Fibroblast of pulmonary artery (primary cell): ENCODE measurements around the gene SFTA2.

ENCODE experiments used
- DNase-seq: peaks from one replicate; pipeline ENCODE4 v3.0.0-alpha.2; 2010; ENCODE audit warnings: low read depth
- H3K4me3 ChIP-seq: replicated peaks from 2 replicates; pipeline ENCODE4 v1.5.1; 2011; ENCODE audit warnings: low read depth, mild to moderate bottlenecking, control low read depth, low read length, moderate library complexity
- TF ChIP-seq, protein P1 (sequence below): IDR thresholded peaks from 2 replicates; pipeline ENCODE4 v1.5.1; 2011; ENCODE audit warnings: mild to moderate bottlenecking, control low read depth, low read length, inconsistent platforms; ENCODE audit errors: missing control alignments

Gene SFTA2

DNA sequence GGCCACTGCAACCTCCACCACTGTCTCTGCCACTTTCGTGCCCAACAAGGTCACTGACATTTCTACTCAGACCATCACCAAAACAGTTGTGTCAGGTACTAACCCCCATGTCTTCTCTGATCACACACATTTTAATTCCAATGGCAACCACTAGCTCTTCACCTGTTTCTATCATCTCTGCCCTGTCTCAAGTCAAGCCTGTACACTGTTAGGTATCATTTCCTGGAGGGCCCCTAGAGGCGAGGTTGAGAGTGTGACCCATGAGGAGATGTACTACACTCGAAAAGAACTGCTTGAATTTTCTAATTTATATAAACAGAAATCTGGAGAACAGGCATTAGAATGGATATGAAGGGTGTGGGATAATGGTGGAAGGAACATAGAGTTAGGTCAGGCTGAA lies 34.2 kb upstream of the SFTA2 start:
- H3K4me3 ChIP-seq: no peak overlapping the region
- TF ChIP-seq, protein P1, sequence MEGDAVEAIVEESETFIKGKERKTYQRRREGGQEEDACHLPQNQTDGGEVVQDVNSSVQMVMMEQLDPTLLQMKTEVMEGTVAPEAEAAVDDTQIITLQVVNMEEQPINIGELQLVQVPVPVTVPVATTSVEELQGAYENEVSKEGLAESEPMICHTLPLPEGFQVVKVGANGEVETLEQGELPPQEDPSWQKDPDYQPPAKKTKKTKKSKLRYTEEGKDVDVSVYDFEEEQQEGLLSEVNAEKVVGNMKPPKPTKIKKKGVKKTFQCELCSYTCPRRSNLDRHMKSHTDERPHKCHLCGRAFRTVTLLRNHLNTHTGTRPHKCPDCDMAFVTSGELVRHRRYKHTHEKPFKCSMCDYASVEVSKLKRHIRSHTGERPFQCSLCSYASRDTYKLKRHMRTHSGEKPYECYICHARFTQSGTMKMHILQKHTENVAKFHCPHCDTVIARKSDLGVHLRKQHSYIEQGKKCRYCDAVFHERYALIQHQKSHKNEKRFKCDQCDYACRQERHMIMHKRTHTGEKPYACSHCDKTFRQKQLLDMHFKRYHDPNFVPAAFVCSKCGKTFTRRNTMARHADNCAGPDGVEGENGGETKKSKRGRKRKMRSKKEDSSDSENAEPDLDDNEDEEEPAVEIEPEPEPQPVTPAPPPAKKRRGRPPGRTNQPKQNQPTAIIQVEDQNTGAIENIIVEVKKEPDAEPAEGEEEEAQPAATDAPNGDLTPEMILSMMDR: no peak
- no peak for DNase-seq

DNA sequence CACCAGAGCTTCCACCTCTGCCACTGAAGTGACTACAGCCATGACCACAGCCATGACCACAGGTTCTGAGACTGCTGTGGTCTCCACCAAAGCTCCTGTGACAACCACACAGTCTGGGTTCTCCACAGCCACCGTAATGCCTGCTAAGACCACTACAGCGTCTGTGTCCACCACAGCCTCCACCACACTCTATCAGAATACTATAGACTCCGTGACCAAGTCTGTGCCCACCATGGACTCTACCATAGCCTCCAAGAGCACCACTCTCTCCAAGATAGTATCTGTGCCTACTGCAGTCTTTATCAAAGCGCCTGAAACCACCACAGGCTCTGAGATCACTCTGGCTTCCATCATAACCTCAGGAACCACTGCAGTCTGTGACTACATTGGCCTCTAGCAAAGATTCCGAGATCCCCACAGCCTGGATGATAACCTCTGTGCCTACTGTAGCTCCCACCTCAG lies 33.2 kb upstream of the SFTA2 start:
- TF ChIP-seq, protein P1: no peak
- DNase-seq: no peak
- H3K4me3 ChIP-seq: no peak overlapping the region

DNA sequence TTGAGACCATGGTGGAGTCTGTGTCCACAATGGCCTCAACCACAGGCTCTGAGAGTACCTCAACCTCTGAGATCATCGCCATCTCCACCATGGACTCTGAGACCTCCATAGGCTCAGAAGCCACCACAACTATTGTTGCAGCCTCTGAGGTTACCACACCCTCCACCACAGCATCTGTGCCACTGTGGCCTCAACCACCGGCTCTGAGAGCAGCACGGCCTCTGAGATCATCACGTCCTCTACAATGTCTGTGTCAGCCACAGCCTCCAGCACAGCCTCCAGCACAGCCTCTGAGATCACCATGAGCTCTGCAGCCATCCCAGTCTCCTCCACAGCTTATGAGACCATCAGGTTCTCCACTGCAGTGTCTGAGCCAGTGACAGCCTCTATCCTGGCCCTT lies 32.1 kb upstream of the SFTA2 start:
- TF ChIP-seq, protein P1: no peak
- DNase-seq: no peak
- H3K4me3 ChIP-seq: no peak overlapping the region

DNA sequence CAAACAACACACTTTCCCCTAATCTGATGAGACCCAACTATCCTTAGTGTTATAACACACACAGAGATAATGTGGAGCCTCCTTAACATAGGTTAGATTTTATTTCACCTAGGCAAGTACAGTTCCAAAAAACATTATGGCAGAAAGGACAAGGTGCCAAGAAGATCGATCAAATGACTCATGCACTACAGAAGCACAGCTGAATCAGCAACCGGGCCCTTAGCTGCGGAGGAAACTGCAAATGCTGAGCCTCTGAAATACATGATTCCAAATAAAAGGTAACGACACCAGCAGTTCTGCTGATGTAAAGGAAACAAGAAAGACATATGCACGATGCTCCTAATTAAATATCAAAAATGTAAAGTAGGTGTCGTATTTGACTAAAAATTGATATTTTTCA lies 31.7 kb upstream of the SFTA2 start:
- no peak for DNase-seq
- TF ChIP-seq, protein P1: no peak
- no peak overlapping the region for H3K4me3 ChIP-seq

DNA sequence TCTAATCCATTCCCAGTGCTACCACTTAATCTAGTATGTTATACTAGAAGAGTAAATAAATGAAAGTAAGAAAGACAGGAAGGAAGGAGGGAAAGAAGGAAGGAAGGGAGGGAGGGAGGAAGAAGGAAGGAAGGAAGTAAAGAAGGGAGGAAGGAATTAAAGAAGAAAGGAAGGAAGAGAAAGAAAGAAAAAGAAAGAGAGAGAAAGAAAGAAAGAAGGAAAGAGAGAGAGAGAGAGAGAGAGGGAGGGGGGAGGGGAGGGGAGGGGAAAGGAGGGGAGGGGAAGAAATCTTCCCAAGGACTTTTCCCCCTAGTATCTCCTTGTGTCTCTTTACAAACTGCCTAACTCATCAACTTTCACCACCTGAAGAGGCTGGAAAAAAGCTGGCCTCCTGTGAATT lies 30.7 kb upstream of the SFTA2 start:
- TF ChIP-seq, protein P1: no peak
- DNase-seq: no peak
- H3K4me3 ChIP-seq: no peak overlapping the region

DNA sequence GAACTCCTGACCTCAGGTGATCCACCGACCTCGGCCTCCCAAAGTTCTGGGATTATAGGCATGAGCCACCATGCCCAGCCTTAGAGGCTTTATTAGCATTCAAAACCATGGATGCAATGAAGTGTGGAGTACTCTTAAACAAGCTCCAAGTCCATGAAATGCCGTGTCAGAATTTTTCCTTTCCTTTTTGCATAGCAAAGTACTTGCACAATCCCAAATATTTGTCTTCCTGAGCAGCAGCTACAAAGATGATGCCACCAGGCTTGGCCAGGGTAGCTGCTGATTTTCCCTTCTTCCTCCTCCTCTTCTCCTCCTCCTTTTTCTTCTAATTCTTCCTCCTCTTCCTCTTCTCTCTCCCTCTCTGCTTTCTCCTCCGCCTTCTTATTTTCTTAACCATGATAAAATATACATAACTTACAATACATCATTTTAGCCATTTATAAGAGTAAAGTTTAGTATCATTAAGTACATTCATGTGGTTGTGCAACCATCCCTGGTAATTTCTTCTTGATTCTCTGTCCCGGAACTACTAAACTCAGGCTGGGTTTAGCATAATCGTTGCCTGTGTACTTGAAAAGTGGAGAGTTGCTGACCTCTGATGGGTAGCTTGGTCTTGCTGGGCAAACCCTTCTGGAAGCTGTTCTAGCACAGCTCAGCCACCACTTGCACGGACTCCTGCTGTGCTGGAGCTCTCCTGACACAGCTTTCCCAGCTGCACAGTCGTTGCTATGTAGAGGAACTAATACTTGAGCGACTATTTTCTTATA lies 29.1 kb upstream of the SFTA2 start:
- no peak overlapping the region for H3K4me3 ChIP-seq
- DNase-seq: peak; percentile 22

More for the DNA sequence above, 29.1 kb upstream of the SFTA2 start:
- TF ChIP-seq, protein P1: no peak
